NCI-H2196 (cell line): ENCODE measurements around the gene SPRY2.

Source experiments
- DNase-seq: peaks from one replicate; lab custom pipeline; 2025; ENCODE audit not compliant: unreplicated experiment; lab: John Stamatoyannopoulos, UW

SPRY2 gene

DNA sequence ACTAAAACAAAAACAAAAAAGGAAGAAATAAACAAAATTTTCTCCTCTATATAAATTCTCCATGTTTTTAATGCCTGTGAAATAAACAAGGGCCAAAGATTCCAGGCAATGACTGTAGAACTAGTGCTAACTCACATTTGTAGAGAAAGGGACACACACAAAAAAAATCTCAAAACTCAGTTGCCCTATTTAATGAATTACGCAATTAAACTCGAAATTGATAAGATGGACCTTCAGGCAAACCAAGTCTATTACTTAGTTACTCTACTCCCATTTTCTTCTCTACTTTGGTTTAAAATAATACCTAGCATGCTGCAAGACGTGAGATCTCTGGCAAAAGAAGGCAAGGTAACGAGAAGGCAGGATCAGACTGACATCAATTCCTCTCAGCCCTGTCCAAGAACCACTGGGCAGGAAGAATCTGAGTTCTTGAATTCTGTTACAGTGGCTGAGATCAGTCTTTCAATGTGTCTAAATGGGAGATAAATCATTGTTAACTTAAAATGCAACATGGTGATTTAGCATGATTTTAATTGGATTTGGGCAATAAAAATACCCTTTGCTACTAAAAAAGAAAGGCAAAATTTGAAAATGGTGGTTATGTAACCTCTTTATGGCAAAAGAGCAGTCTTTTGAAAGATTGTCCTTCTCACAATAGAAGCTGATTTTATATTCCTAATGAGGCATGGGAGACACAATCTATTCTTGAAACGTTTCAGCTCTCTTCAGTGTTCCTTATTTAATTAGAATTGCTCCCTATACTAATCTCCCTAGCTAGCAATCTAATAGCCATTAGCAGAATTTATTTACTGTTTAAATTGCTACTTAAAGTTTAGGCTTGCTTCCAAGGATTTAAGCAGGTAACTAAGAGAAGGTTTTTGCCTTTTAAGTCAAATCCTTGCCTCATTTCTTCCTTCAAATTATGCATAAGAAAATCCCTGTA lies 25.9 kb downstream of the SPRY2 start:
- DNase-seq = no peak

- no peak for DNase-seq
These were observed 27.2 kb downstream of the SPRY2 start for GRCh38 chr13:80313668-80314256.

GRCh38 chr13:80312967-80313366 lies 28.0 kb downstream of the SPRY2 start:
- no peak for DNase-seq

- no peak for DNase-seq
These were observed 28.8 kb downstream of the SPRY2 start for GRCh38 chr13:80312012-80312704.

- DNase-seq = no peak
These were observed 31.0 kb downstream of the SPRY2 start for GRCh38 chr13:80309926-80310325.

DNA sequence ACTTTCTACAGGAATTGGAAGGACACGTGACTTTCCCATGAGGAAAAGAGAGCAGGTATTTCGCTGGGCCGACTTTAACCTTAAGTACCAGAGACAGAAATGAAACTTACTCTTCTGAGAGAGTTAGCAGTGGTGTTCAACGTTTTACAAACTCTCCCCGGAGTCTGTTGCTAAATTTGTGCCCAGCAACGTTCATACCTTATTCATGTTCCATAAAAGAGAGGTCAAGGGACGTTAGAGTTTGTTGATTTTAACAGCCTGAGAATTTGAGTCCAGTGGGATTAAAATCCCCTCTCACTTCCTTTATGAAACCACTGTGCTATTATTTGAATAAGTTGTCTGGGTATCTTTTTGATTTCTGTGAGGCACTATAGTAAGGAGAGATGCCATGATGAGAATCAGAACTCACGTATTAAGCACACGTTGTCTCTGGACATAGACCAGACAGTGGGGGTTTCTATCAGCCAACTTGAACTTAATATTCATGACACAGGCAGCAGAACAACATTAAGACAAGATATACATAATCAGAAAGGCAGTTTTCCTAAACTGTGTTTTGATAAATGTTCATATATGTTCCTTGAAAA lies 33.4 kb downstream of the SPRY2 start:
- no peak for DNase-seq

GRCh38 chr13:80306337-80306972 lies 34.5 kb downstream of the SPRY2 start:
- DNase-seq = no peak

- no peak for DNase-seq
These were observed 35.2 kb downstream of the SPRY2 start for GRCh38 chr13:80305737-80306136.

- no peak for DNase-seq
These were observed 37.6 kb downstream of the SPRY2 start for GRCh38 chr13:80303225-80303811.

GRCh38 chr13:80299046-80299445 lies 41.9 kb downstream of the SPRY2 start:
- DNase-seq = no peak

- DNase-seq = no peak
These were observed 43.4 kb downstream of the SPRY2 start for GRCh38 chr13:80297503-80297902.

GRCh38 chr13:80297094-80297493 lies 43.8 kb downstream of the SPRY2 start:
- DNase-seq = no peak

DNA sequence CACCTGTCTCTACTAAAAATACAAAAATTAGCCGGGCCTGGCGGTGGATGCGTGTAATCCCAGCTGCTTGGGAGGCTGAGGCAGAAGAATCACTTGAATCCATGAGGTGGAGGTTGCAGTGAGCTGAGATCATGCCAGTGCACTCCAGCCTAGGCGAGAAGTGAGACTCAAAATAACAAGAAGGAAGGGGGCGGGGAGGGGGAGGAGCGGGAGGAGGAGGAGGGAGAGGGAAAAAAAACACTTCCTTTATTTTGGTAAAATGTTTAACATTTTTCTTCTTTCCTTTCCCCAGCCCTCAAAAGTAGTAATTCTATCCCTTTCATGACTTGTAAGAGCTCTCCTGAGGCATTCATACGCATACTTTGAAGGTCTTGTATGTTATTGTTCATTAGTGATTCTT lies 44.3 kb downstream of the SPRY2 start:
- DNase-seq = no peak

- no peak for DNase-seq
These were observed 50.3 kb downstream of the SPRY2 start for GRCh38 chr13:80290591-80290990.
